Measurements from ENCODE around the gene KRT72.

The KRT72 gene

DNA sequence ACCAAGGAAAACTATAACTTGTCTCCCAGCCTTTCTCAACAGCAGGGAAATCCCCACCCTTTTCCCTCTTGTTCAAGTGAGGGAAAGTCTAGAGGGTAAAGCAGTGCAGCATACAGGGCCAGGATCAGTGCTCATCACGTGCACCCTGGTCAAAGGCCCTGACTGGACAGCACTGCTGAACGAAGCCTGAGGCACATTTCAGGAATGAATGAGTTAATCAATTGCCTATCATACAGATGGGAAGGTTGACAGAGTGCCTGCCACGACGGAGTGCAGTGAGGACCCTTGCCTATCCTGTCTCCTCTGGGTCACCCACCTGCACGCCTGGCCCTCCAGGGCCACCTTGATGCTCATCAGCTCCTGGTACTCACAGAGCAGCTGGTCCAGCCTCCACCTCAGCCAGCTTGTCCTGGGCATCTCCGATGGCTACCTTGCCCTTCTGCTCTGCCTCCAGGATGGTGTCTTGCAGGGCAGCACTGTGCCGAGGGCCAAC lies 28.8 kb upstream of the KRT72 start:
- DNase-seq = no peak

DNA sequence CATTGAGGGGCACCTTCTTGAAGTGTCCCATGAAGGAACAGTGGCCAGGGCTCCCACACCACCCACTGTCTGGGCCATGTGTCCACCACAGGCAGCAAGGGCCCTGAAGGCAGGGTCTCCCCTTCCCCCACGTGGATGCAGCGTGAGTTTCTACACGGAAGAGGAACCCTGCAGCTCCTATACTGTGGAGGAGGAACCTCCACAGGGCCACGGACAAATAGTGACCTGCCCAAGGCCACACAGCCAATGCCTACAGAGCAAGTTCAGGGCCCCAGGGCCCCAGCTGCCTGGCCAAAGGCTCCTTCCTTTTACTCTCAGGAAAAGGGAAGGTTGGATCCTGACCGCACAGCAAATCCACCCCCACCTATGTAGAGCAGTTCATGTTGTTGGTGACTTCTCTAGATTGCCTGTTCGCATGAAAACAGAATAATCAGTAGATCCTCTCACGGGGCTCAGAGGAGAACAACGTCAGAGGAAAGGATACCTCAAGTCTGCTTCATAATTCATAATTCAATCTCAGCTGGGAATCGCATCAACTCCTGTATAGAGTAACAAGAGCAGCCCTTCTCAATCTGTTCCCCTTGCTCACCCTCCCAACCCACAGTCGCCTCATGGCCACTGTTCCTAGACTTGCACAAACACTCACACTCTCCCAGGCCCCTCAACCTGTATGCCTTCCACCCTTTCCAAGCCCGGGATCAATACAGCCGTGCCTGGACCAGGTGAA lies 28.2 kb upstream of the KRT72 start:
- DNase-seq = no peak

DNA sequence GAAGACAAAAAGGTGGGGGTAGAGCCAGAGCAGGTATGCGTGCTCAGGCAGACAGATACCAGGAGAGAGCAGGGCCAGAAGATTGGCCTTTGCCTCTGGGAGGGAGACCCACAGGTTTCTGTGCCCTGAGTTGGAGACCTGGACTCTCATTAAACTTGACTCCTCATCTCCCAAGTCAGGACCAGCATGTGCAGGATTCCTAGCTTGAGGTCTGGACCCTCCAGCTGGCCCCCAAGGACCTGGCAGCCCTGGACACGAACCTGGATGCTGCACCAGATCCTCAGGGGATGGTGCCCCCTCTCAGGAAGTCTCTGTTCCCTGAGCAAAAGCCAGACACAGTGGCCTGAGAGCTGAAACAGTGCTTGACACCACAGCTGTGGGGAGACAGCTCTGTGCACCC lies 27.6 kb upstream of the KRT72 start:
- no peak for DNase-seq

DNA sequence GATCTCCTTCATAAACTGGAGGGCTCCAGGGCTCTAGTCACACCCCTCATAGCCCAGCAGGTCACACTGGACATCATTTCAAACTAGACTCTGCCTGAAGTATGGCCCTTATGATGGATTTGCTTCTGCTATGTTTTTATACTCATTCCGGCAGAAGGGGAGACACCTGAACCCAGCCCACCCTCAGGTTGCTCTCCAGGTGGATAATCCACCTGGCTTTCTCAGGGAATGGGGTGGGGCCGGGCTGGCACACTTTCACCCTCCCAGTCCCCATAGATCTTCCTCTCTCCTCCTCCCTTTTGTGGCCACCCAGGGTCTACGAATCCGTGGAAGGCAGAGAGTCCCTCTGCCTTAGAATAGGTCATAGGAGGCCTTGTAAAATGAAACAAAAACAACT lies 26.8 kb upstream of the KRT72 start:
- no peak for DNase-seq

DNA sequence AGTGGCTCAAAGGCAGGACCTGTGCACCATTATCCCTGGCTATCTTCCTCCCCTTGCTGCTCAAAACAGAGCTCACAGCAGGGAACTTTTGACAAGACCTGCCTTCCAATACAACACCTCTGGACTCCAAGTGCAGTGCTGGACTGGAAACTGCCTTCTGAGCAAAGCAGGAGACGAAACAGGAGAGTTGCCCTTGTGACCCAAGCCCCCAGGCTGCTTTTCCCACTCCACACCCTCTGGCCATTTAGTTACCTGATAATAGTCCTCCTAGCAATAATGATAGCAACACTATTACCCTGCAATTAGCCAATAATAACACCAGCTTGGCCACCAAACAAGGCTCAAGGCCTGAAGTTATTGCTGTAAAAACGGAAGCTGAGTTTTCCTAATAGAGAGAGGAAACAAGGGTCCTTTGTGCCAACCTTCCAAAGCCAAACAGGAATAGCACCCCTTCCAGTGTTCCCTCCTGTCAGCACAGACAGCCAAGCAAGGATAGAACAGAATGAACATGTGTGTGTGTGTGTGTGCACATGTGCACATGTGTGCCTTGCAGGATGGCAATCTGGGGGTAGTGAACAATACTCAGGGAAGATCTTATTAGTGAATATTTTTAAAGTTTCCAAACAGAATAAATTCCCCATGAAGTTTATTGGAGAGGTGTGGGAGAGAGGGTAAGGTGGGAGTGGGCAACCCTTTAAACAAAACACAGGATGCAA lies 26.3 kb upstream of the KRT72 start:
- DNase-seq = no peak

DNA sequence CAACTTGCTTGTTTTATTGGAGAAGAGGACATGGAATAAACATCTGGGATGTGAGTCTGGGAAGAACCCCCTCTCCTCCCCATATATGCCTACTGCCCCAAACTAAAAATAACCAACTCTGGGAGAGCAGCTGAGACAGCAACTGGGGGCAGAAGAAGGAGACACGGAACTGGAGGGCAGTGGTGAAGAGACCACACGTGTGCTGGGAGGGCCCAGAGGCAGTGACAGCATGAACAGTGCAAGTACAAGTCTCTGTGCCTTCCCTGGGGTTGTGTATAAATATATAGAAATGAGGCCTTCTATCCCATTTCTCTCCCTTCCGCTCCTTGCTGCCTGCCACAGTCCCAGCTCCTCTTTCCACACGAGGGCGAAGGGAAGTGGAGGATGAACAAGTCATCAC lies 21.1 kb upstream of the KRT72 start:
- no peak for DNase-seq

- DNase-seq = no peak
Measured at GRCh38 chr12:52618866-52619265, 17.6 kb upstream of the KRT72 start.

GRCh38 chr12:52618216-52618615 lies 17.0 kb upstream of the KRT72 start, which contains the start of gene KRT73:
Gene KRT73, minus strand, starts transcription at chr12:52618559. Its CDS starts 35 bp downstream, at chr12:52618524.
- DNase-seq = no peak

GRCh38 chr12:52617403-52617785 lies 16.1 kb upstream of the KRT72 start:
- DNase-seq = no peak

- no peak for DNase-seq
Measured at GRCh38 chr12:52616680-52617402, 15.6 kb upstream of the KRT72 start.

GRCh38 chr12:52615912-52616311 lies 14.6 kb upstream of the KRT72 start:
- DNase-seq = no peak

GRCh38 chr12:52615208-52615868 lies 14.1 kb upstream of the KRT72 start:
- no peak for DNase-seq

DNA sequence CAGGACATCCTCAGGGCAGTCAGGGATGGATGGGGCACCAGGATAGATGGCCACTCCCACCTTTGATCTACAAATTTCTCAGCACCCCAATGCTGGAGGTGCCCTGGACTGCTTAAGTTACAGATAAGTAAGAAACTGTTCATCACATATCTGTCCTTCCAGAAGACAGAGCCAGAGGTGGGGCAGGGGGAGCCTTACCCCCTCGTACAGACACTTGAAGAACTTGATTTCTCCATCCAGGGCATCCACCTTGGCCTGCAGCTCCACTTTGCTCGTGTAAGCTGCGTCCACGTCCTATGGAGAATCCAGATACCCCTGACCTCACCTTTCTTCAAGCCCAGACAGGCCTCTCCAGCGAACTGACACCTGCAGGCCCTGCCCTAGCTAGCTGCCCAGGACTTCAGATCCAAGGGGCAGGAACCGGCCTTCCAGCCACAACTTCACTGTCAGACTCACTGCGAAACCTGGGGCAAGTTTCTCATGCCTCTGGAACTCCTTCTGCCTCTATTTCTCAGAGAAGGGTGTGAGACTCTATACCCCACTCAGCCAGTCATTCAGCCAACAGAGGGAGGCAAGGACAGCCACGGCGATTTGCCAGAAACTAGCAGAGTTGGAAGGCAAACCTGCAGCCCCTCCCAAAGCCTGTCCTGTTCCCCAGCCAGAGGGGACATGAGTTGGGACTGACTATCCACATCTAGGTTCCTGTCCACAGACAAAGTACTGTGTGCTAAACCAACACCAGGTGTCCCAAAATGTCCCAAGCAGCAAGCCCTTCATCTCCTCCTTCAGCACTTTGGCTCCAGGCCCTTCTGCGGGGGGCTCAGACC lies 13.3 kb upstream of the KRT72 start:
- DNase-seq = no peak

DNA sequence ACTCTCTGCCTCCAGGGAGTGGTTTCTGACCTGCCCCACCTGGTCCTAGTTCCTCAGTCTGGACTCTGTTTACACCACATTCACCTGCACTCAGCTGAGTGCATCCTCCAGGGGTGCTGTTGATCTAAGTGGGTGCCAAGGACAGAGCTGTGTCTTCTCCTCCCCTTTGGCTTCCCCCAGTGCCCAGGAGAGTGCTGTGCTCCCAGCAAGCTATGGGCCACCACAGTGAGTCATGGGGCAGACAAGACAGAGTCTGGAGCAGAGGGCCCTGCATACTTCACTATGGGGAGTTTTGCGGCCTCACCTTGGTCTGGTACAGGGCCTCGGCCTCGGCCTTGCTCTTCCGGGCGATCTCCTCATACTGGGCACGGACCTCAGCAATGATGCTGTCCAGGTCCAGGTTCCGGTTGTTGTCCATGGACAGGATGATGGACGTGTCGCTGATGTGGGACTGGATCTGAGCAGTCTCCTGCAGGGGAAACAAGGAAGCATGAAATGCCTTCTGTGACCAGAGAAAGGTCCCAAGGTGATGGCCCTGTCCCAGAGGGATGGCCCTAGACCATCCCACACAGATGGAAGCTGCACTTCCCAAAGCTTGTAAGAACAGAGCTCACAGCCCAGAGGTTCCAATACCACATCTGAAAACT lies 12.2 kb upstream of the KRT72 start:
- DNase-seq = no peak

- DNase-seq = no peak
Measured at GRCh38 chr12:52612431-52613383, 11.4 kb upstream of the KRT72 start.

- no peak for DNase-seq
Measured at GRCh38 chr12:52611080-52611468, 9.8 kb upstream of the KRT72 start.

DNA sequence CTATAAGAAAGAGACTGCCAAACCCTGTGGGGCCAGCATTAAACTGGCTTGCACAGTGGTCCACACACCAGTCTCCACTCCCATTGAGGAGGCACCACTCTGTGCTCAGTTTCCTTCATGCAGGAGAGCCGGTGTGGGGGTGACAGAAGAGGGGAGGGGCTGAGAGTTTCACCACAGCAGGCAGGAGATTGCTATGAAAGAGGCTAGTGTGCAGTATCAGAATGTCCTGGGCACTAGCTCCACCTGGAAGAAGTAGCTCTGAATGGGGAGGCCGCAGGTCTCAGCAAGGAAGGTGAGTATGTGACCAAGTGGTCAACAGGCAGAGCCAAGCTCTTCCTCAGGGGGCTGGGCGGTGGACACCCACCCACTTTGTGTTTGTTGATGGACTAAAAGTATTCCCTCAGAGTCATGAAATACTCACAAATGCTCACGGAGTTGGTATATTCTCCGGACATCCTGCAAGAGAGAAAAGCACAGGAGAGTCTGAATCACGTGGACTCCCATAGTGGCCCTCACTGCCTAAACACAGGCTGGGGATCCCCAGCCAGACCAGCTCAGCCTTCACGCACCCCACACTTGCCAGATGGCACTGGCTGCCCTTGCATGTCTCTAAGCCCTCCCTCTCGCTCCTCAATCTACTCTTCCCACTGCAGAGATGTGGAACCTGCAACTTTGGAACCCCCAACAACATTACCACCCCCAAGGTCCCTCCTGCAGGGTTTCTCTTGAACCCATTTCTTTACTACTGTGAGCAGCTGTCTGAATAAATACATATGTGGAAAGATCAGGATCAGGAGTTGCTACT lies 7.8 kb upstream of the KRT72 start:
- no peak for DNase-seq

DNA sequence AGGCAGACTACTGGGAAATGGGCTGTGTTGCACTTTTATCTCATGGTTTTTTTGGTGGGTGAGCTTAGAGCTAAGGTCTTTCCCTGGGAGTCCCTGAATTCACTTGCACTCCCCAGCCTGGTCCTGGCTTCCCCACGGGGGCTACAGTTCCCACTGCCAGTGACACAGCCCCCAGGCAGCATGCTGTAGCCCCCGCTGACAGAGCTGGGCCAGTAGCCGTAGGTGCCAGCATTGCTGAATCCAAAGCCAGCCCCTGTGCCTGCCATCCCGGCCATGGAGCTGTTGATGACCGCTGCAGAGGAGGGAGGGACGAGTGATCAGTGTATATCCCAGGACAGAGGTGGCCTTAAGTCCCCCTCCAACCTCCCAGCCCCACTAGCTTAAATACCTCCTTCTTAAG lies 6.9 kb upstream of the KRT72 start:
- DNase-seq = no peak

Data from hypothalamus (tissue), 51 donors.